ENCODE data around the gene RPL35A. TPM values are rescaled to one million over a fixed set of nuclear protein-coding genes. Genes with fewer than 3 reads are reported as not detected.

RPL35A gene
- total RNA-seq, 4 donors from 2014 or later: 287 to 381 (median 347) TPM

DNA sequence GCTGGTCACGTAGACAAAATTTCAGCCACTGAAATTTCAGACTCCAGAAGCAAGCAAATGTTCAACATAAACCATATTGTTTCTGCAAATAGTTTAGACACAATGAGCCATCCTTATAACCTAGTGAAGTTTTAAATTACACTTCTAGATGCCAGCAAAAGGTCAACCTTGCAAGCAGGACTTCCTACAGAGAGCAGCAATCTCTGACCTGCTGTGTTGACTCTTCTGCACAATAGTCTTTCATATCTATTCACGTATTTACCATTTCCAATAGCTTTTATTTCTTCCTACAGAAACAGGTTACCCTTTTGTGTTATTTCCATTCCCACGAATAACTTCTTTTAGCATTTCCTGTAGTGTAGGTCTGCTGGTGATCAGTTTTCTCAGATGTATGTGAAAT lies 20.6 kb downstream of the RPL35A start:
- H3K27me3 ChIP-seq: no peaks in the 10 kb centered on the region
- DNase-seq: no peak
- H3K36me3 ChIP-seq: no peaks in the 10 kb centered on the region
- in situ Hi-C loops (cut with MboI; ENCODE audit: low pct_ligation_motif_present in 1 of 4, low pct_unique_long_range_greater_than_20kb in 1 of 4, low sequenced_read_pairs in 3 of 4): no loop called here
- H3K4me1 ChIP-seq: no peaks in the 10 kb centered on the region
- H3K4me3 ChIP-seq: no peak overlapping the region
- no peak overlapping the region for H3K27ac ChIP-seq
- peaks cover 8 to 15% of the 10 kb centered on the region in 2 donors for H3K9me3 ChIP-seq
- no peak for TF ChIP-seq EP300 (IDR thresholded peaks at IDR 0.05; ENCODE audit: low read depth)
- TF ChIP-seq POLR2AphosphoS5 (IDR thresholded peaks at IDR 0.05): no peak
- TF ChIP-seq, protein P1, sequence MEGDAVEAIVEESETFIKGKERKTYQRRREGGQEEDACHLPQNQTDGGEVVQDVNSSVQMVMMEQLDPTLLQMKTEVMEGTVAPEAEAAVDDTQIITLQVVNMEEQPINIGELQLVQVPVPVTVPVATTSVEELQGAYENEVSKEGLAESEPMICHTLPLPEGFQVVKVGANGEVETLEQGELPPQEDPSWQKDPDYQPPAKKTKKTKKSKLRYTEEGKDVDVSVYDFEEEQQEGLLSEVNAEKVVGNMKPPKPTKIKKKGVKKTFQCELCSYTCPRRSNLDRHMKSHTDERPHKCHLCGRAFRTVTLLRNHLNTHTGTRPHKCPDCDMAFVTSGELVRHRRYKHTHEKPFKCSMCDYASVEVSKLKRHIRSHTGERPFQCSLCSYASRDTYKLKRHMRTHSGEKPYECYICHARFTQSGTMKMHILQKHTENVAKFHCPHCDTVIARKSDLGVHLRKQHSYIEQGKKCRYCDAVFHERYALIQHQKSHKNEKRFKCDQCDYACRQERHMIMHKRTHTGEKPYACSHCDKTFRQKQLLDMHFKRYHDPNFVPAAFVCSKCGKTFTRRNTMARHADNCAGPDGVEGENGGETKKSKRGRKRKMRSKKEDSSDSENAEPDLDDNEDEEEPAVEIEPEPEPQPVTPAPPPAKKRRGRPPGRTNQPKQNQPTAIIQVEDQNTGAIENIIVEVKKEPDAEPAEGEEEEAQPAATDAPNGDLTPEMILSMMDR (IDR thresholded peaks at IDR 0.05): no peak
- 73 to 77% methylated on average over 2 to 3 of the region's 3 CpGs for WGBS, 2 donors (ENCODE audit: low coverage in 1 of 2)
- intact Hi-C loops (cut with DNase I; ENCODE audit: low total_unique reads): no loop called here

DNA sequence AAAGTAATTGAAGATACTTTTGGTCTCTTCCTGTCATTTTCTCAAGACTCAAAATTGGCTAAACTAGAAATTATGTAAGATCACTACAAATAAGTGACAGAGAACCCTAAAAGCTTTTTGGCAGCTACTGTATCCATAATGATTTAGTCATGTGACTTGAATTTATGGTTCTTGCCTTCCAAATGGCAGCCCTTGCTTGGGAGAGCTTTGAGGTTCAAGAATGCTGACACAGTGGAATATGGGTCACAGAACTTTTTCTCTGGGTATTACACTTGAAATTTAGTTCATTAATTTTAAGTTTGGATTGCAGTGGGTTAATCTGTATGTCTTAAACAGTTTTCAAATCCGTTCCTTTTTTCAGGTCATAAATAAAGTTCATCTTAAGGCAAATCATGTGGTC lies 24.0 kb downstream of the RPL35A start:
- intact Hi-C loops (cut with DNase I; ENCODE audit: low total_unique reads) (no loop called here), in situ Hi-C loops (cut with MboI; ENCODE audit: low pct_ligation_motif_present in 1 of 4, low pct_unique_long_range_greater_than_20kb in 1 of 4, low sequenced_read_pairs in 3 of 4) (no loop called here)
- H3K4me3 ChIP-seq: no peak overlapping the region
- H3K4me1 ChIP-seq: no peaks in the 10 kb centered on the region
- no peak overlapping the region for H3K27ac ChIP-seq
- H3K9me3 ChIP-seq: peaks cover 3 to 4% of the 10 kb centered on the region in 2 donors
- no peaks in the 10 kb centered on the region for H3K36me3 ChIP-seq
- DNase-seq: no peak
- no peak for TF ChIP-seq EP300 (IDR thresholded peaks at IDR 0.05; ENCODE audit: low read depth)
- no peak for TF ChIP-seq POLR2AphosphoS5 (IDR thresholded peaks at IDR 0.05)
- TF ChIP-seq, protein P1 (IDR thresholded peaks at IDR 0.05): no peak
- no peak for TF ChIP-seq POLR2A (IDR thresholded peaks at IDR 0.05)
- H3K27me3 ChIP-seq: no peaks in the 10 kb centered on the region
- WGBS, 2 donors (ENCODE audit: low coverage in 1 of 2): 67 to 78% methylated on average over 1 of the region's 1 CpG

DNA sequence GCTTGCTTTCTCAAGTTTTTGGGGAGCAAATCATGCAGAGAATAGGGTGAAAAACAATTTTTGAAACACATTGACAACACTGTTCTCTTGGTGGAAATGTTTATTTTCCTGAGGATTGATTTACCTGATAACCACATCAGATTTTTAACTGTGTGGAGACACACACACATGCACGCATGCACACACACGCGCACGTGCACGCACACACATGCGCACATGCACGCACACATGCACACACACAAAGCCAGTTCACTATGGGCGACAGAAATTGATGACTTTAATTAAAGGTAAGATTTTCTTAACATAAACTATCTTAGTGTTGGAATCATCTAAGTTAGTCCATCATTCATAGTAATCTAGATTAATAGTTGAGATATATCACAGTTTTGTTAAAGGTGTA lies 25.3 kb downstream of the RPL35A start:
- Histone ChIP-seq H3K9me3 (peaks cover 3 to 4% of the 10 kb centered on the region in 2 donors), H3K27me3 (no peaks in the 10 kb centered on the region), H3K27ac (no peak overlapping the region), H3K36me3 (no peaks in the 10 kb centered on the region), H3K4me1 (no peaks in the 10 kb centered on the region), H3K4me3 (no peak overlapping the region)
- TF ChIP-seq EP300 (IDR thresholded peaks at IDR 0.05; ENCODE audit: low read depth): no peak
- TF ChIP-seq POLR2AphosphoS5 (IDR thresholded peaks at IDR 0.05): no peak
- no peak for TF ChIP-seq POLR2A (IDR thresholded peaks at IDR 0.05)
- TF ChIP-seq, protein P1 (IDR thresholded peaks at IDR 0.05): no peak
- in situ Hi-C loops (cut with MboI; ENCODE audit: low pct_ligation_motif_present in 1 of 4, low pct_unique_long_range_greater_than_20kb in 1 of 4, low sequenced_read_pairs in 3 of 4) (no loop called here), intact Hi-C loops (cut with DNase I; ENCODE audit: low total_unique reads) (no loop called here)
- 97 to 100% methylated on average over 8 of the region's 8 CpGs for WGBS, 2 donors (ENCODE audit: low coverage in 1 of 2)
- no peak for DNase-seq

DNA sequence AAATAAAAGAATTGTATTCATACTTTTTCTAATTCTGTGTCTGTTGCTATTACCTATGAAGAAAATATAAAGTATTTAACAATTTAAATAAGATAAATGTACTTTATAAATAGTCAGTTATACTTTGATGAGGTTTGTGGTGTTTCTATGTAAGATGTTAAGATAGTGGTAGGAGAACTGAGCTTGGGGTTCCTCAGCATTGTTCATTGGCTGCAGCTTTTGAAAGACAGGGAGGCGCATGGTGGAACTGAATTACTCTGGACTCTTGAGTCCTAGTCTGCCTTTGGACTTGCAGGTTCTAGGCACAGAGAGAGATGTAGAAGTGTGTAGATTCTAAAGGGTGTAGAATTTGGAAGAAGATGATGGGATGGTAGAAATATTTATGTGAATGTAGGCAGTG lies 33.1 kb downstream of the RPL35A start:
- DNase-seq: no peak
- Histone ChIP-seq H3K9me3 (no peaks in the 10 kb centered on the region), H3K36me3 (no peaks in the 10 kb centered on the region), H3K27ac (no peak overlapping the region), H3K4me3 (no peak overlapping the region), H3K27me3 (no peaks in the 10 kb centered on the region), H3K4me1 (no peaks in the 10 kb centered on the region)
- WGBS, 2 donors (ENCODE audit: low coverage in 1 of 2): 93 to 96% methylated on average over 1 of the region's 1 CpG
- in situ Hi-C loops (cut with MboI; ENCODE audit: low pct_ligation_motif_present in 1 of 4, low pct_unique_long_range_greater_than_20kb in 1 of 4, low sequenced_read_pairs in 3 of 4) (no loop called here), intact Hi-C loops (cut with DNase I; ENCODE audit: low total_unique reads) (no loop called here)
- no peak for TF ChIP-seq POLR2A (IDR thresholded peaks at IDR 0.05)
- TF ChIP-seq EP300 (IDR thresholded peaks at IDR 0.05; ENCODE audit: low read depth): no peak
- TF ChIP-seq, protein P1 (IDR thresholded peaks at IDR 0.05): no peak
- no peak for TF ChIP-seq POLR2AphosphoS5 (IDR thresholded peaks at IDR 0.05)
